ENCODE data around the gene GSDMA. TPM values are rescaled to one million over a fixed set of nuclear protein-coding genes. Genes with fewer than 3 reads are reported as not detected.

GSDMA gene
- total and polyA plus RNA-seq, 3 donors from 2014 or later = 0.34 to 0.37 TPM; not detected in 1

GRCh38 chr17:39971076-39971603 lies 8.3 kb downstream of the GSDMA start:
- H3K27me3 ChIP-seq = no peaks in the 10 kb centered on the region

DNA sequence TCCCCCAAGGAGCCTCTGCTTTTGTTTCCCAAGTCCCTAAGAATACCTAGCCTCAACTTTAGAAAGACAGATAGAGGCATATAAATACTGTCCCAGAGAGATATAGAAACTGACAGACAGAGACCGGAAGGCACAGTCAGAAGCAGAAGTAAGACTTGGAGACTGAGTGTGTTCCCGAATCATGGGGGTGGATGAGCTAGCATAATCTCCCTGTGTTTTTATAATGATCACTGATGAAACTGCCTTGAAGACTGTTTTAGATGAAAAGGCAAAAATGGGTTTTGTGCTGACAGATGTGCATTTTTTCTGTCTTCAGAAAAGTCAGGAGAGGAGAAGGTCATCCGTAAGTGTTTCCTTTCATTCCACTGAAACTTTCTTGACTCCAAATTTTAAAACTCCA lies 9.5 kb downstream of the GSDMA start:
- no peak overlapping the region for H3K4me3 ChIP-seq
- no peak overlapping the region for H3K27ac ChIP-seq
- no peak for TF ChIP-seq POLR2A (IDR thresholded peaks at IDR 0.05)
- TF ChIP-seq CTCF (IDR thresholded peaks at IDR 0.05) = no peak
- no peak for DNase-seq
- no peaks in the 10 kb centered on the region for H3K4me1 ChIP-seq
- H3K9me3 ChIP-seq = no peaks in the 10 kb centered on the region
- intact Hi-C loops (cut with DNase I; ENCODE audit: low total_unique reads) = no loop called here
- H3K36me3 ChIP-seq (ENCODE audit: low read depth, missing control alignments) = no peaks in the 10 kb centered on the region
- 23 to 28% methylated on average over 3 of the region's 3 CpGs for WGBS, 2 donors
- no peaks in the 10 kb centered on the region for H3K27me3 ChIP-seq

More at GRCh38 chr17:39971076-39971603, 8.3 kb downstream of the GSDMA start:
- TF ChIP-seq CTCF (IDR thresholded peaks at IDR 0.05) = no peak
- TF ChIP-seq POLR2A (IDR thresholded peaks at IDR 0.05) = no peak
- Histone ChIP-seq H3K27ac (no peak overlapping the region), H3K4me3 (no peak overlapping the region), H3K4me1 (no peaks in the 10 kb centered on the region), H3K9me3 (no peaks in the 10 kb centered on the region), H3K36me3 (ENCODE audit: low read depth, missing control alignments) (no peaks in the 10 kb centered on the region)
- intact Hi-C loops (cut with DNase I; ENCODE audit: low total_unique reads) = no loop called here
- no peak for DNase-seq
- 72 to 81% methylated on average over 4 of the region's 4 CpGs for WGBS, 2 donors

DNA sequence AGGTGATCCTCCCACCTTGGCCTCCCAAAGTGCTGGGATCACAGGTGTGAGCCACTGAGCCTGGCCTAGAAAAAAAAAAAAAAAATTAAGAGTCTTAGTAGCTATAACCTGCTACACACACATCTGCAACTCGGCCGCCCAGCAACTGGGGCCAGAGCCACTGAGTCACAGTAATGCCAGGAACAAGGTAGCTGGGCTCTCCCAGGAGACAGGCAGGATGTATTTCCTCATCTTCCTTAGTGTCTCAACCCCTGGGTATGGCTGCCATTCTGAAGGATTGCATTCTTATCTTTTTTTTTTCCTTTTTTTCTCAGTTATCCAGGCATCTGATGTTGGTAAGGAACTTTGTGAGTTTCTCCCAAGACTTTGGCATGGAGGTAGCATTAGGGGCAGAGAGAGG lies 10.7 kb downstream of the GSDMA start:
- Histone ChIP-seq H3K36me3 (ENCODE audit: low read depth, missing control alignments) (no peaks in the 10 kb centered on the region), H3K4me1 (no peaks in the 10 kb centered on the region), H3K4me3 (no peak overlapping the region), H3K27me3 (no peaks in the 10 kb centered on the region), H3K9me3 (no peaks in the 10 kb centered on the region), H3K27ac (no peak overlapping the region)
- WGBS, 2 donors = 93 to 100% methylated on average over 2 of the region's 2 CpGs
- DNase-seq = no peak
- intact Hi-C loops (cut with DNase I; ENCODE audit: low total_unique reads) = no loop called here
- TF ChIP-seq CTCF (IDR thresholded peaks at IDR 0.05) (no peak), POLR2A (IDR thresholded peaks at IDR 0.05) (no peak)

DNA sequence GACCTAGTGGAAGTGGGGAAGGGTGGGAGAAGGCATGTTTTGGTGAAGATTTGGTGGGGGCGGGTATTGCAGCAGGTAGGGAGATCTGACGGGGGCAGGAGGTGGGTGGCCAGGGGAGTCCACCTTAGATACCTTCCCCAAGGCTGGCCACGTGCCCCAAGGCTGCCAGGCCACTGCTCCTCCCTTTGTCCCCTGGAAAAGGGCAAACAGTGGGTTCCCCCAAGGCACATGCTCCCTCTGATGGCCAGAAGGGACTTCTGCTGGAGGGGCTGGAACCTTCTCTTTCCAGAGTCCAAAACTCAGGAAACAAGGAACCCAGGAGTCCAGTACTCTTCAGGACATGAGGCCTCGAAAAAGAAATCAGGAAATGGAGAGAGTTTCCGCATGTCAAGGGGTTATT lies 11.6 kb downstream of the GSDMA start:
- H3K27me3 ChIP-seq = no peaks in the 10 kb centered on the region

More for the DNA sequence above, 11.6 kb downstream of the GSDMA start:
- intact Hi-C loops (cut with DNase I; ENCODE audit: low total_unique reads) = no loop called here
- TF ChIP-seq CTCF (IDR thresholded peaks at IDR 0.05) (no peak), POLR2A (IDR thresholded peaks at IDR 0.05) (no peak)
- peaks cover 3% of the 10 kb centered on the region for H3K4me1 ChIP-seq
- no peaks in the 10 kb centered on the region for H3K36me3 ChIP-seq (ENCODE audit: low read depth, missing control alignments)
- no peaks in the 10 kb centered on the region for H3K9me3 ChIP-seq
- no peak overlapping the region for H3K27ac ChIP-seq
- no peak overlapping the region for H3K4me3 ChIP-seq
- WGBS, 2 donors = 90 to 98% methylated on average over 5 of the region's 5 CpGs
- DNase-seq = no peak
